ENCODE data around the gene GRK1. TPM values are rescaled to one million over a fixed set of nuclear protein-coding genes. Genes with fewer than 3 reads are reported as not detected.

GRK1 gene
- total and polyA plus RNA-seq, 2 of the 13 experiments (the other 11 are each of a cell fraction or from before 2014, with no cell fraction given), result 0.07 to 0.12 TPM

DNA sequence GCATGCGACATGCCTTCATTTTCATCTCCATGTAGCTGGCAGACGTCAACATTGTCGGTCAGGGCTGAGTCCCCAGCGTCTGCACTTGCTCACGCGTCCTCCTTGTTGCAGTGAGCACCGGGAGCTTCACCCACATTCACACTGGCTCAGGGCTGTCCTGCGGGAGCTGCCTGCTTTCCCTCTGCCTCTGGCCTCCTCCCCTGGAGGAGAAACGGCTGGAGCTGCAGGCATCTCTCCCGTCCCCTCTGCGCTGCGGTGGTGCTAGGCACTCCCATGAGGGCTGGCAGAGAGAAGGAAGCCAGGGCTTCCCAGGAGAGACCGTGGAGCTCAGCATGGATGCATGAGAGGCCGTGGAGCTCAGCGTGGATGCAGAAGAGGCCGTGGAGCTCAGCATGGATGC is 73.6 kb downstream of the GRK1 start:
- ChIA-PET CTCF (ENCODE audit: low intra/inter-chr PET ratio, low total read pairs) (no interaction called here), POLR2A (no interaction called here)
- H3K4me1 ChIP-seq (ENCODE audit: insufficient read depth, low read length), result peaks cover 61% of the 10 kb centered on the region
- H4K20me1 ChIP-seq (ENCODE audit: insufficient read depth, low read length), result no peaks in the 10 kb centered on the region
- ATAC-seq (no peak), DNase-seq (ENCODE audit: low spot score) (no peak), FAIRE-seq (no peak)
- no peaks in the 10 kb centered on the region; a peak in 1 of 5 replicates for H3K27me3 ChIP-seq (ENCODE audit: control insufficient read depth in 1 of 2, insufficient read depth in 2 of 2, low read length in 2 of 2)
- no peak overlapping the region for H3K4me3 ChIP-seq (replicated peaks in 1 of 3; ENCODE audit: insufficient read depth in 1 of 3, low read depth in 2 of 3, low read length in 3 of 3)
- no peak overlapping the region for H3K9ac ChIP-seq (ENCODE audit: insufficient read depth, low read depth, low read length)
- WGBS (ENCODE audit: low lambda C conversion rate), result 68% methylated on average over 12 of the region's 16 CpGs
- H3K9me3 ChIP-seq (ENCODE audit: low read length), result no peaks in the 10 kb centered on the region
- no peaks in the 10 kb centered on the region for H3K79me2 ChIP-seq (ENCODE audit: insufficient read depth, low read length)
- intact Hi-C loops (cut with micrococcal nuclease; ENCODE audit: unreplicated experiment) (no loop called here), in situ Hi-C loops (cut with HindIII; ENCODE audit: extremely low pct_ligation_motif_present, low pct_unique_long_range_greater_than_20kb) (no loop called here)
- H3K4me2 ChIP-seq (ENCODE audit: low read depth, low read length), result no peak overlapping the region
- TF ChIP-seq FOSL2 (CRISPR knock-in tag; IDR thresholded peaks at IDR 0.05) (no peak), MTF2 (CRISPR knock-in tag; IDR thresholded peaks at IDR 0.05; ENCODE audit: borderline replicate concordance) (no peak), SAFB2 (CRISPR knock-in tag; IDR thresholded peaks at IDR 0.05; ENCODE audit: borderline replicate concordance, low read depth) (no peak), SIX4 (CRISPR knock-in tag; IDR thresholded peaks at IDR 0.05) (no peak), MBNL3 (CRISPR knock-in tag; conservative IDR thresholded peaks at IDR 0.05) (no peak), ZGPAT (CRISPR knock-in tag; IDR thresholded peaks at IDR 0.05) (no peak), ZC3H4 (CRISPR knock-in tag; IDR thresholded peaks at IDR 0.05; ENCODE audit: borderline replicate concordance) (no peak), SATB2 (CRISPR knock-in tag; IDR thresholded peaks at IDR 0.05) (no peak)
- H2AFZ ChIP-seq (ENCODE audit: low read length), result no peak overlapping the region
- no peak overlapping the region for H3K27ac ChIP-seq (ENCODE audit: extremely low read length, insufficient read depth, low read length)
- no TSS peak for BruUV-seq (replicated peaks)
- H3K36me3 ChIP-seq (replicated peaks in 1 of 2; ENCODE audit: control insufficient read depth in 1 of 2, insufficient read depth in 2 of 2, low read length in 2 of 2), result no peaks in the 10 kb centered on the region

- H3K27ac ChIP-seq (ENCODE audit: extremely low read length, insufficient read depth, low read length), result no peak overlapping the region
- FAIRE-seq, result no peak
- intact Hi-C loops (cut with micrococcal nuclease; ENCODE audit: unreplicated experiment) (no loop called here), in situ Hi-C loops (cut with HindIII; ENCODE audit: extremely low pct_ligation_motif_present, low pct_unique_long_range_greater_than_20kb) (no loop called here)
- no peaks in the 10 kb centered on the region; a peak in 1 of 5 replicates for H3K27me3 ChIP-seq (ENCODE audit: control insufficient read depth in 1 of 2, insufficient read depth in 2 of 2, low read length in 2 of 2)
- WGBS (ENCODE audit: low lambda C conversion rate), result 71% methylated on average over 14 of the region's 15 CpGs
- no peaks in the 10 kb centered on the region for H3K79me2 ChIP-seq (ENCODE audit: insufficient read depth, low read length)
- POLR2A ChIA-PET, result no interaction called here
- H3K4me3 ChIP-seq (replicated peaks in 1 of 3; ENCODE audit: insufficient read depth in 1 of 3, low read depth in 2 of 3, low read length in 3 of 3), result no peak overlapping the region
- no peak overlapping the region for H3K9ac ChIP-seq (ENCODE audit: insufficient read depth, low read depth, low read length)
- no peak for DNase-seq (ENCODE audit: low spot score)
- CTCF ChIA-PET (ENCODE audit: low intra/inter-chr PET ratio, low total read pairs), result no interaction called here
- no peak for TF ChIP-seq FOXA3 (CRISPR knock-in tag; IDR thresholded peaks at IDR 0.05)
- TF ChIP-seq RNF2 (conservative IDR thresholded peaks at IDR 0.05; ENCODE audit: low read depth), result no peak
- H3K4me1 ChIP-seq (ENCODE audit: insufficient read depth, low read length), result peaks cover 61% of the 10 kb centered on the region
- no peak overlapping the region for H3K4me2 ChIP-seq (ENCODE audit: low read depth, low read length)
- no peaks in the 10 kb centered on the region for H4K20me1 ChIP-seq (ENCODE audit: insufficient read depth, low read length)
- no peaks in the 10 kb centered on the region for H3K36me3 ChIP-seq (replicated peaks in 1 of 2; ENCODE audit: control insufficient read depth in 1 of 2, insufficient read depth in 2 of 2, low read length in 2 of 2)
- BruUV-seq (replicated peaks), result no TSS peak
- no peak overlapping the region for H2AFZ ChIP-seq (ENCODE audit: low read length)
- H3K9me3 ChIP-seq (ENCODE audit: low read length), result no peaks in the 10 kb centered on the region
- ATAC-seq, result no peak
Observed at GRCh38 chr13:113741191-113741668, 74.2 kb downstream of the GRK1 start.

Data from HepG2 (cell line).